Fibroblast of villous mesenchyme (primary cell): ENCODE measurements around the gene MAFF. TPM values are rescaled to one million over a fixed set of nuclear protein-coding genes. Genes with fewer than 3 reads are reported as not detected.
"Not testable (repeated sequence)": the region's sequence is repeated elsewhere in the genome, so short reads cannot be mapped to it uniquely, and the experiment has no call there.

Source experiments
- DNase-seq: peaks from one replicate; pipeline ENCODE4 v3.0.0-alpha.2; 2010; ENCODE audit warnings: low read depth
- H3K4me3 ChIP-seq: 2 replicates; pipeline ENCODE4 v1.5.1; 2011; ENCODE audit warnings: low read depth, mild to moderate bottlenecking, low read length
- CTCF ChIP-seq: IDR thresholded peaks from 2 replicates; pipeline ENCODE4 v1.5.1; 2012; ENCODE audit warnings: low read depth, mild to moderate bottlenecking, low read length; ENCODE audit not compliant: insufficient read depth
- total RNA-seq: library from RNA; depleted of rRNA; stranded (reverse); fragments of >200 nt; gene quantifications from 2 replicates; pipeline ENCODE4 v1.2.3, GENCODE V29; 2012

Gene MAFF
- total RNA-seq, 1 donor, result 19.4 TPM

DNA sequence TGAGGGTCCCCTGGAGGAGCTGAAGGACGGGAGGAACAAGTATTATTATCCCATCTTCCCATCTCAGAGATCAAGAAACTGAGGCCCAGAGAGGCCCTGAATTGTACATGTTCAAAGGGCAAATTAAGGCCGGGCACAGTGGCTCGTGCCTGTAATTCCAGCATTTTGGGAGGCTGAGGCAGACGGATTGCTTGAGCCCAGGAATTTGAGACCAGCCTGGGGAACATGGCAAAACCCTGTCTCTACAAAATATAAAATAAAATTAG lies 28.2 kb upstream of the MAFF start:
- no peak overlapping the region for H3K4me3 ChIP-seq
- no peak for TF ChIP-seq CTCF
- no peak for DNase-seq

- H3K4me3 ChIP-seq, result no peak overlapping the region
- no peak for TF ChIP-seq CTCF
- no peak for DNase-seq
Measured at GRCh38 chr22:38174626-38175025, 27.2 kb upstream of the MAFF start.

- no peak overlapping the region for H3K4me3 ChIP-seq
- no peak for TF ChIP-seq CTCF
- DNase-seq, result no peak
Measured at GRCh38 chr22:38175206-38176118, 26.3 kb upstream of the MAFF start.

DNA sequence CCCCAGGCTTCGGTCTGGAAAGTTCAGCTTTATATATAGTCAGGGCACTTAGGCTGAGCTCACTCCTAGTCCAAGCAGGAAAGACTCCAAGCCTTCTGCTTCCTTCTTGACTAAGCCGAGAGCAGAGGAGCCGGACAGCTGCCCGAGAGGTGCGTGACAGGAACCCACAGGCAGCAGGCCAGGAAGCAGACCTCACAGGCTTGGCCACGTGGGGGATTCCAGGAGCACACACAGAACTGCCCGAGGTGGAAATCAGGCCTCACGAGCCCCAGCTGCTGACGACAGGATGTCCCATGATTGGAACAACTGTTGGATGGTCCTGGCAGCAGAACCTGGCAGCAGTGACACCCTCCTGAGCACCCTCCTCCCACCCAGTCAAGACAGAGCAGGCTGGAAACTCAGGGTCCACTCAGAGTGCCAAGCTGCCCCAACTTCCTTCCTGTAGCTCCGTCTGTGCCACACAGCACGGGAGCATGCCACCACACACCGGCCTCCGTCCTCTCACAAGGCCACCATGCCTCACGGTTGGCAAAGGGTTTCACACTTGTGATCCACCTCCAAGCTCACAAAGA lies 25.5 kb upstream of the MAFF start:
- no peak overlapping the region for H3K4me3 ChIP-seq
- DNase-seq, result peak; percentile 86
- TF ChIP-seq CTCF, result no peak

DNA sequence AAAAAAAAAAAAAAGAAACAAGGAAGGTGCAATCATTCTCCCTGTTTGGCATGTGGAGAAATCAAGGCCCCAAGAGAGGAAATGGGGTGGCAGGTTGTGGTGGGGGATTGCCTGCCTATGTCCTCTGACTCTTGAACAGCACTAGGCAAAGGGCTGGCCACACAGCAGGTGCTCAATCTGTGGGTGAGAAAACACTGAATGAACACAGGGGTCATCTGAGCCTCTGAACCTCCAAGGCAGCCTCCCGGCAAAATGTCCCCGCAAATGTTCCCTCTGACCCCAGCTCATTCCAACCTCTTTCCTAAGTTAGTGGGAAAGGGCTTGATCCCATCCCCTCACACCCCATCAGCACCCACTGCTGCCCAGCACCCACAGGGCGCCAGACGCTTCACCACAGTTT lies 24.8 kb upstream of the MAFF start:
- no peak for DNase-seq
- TF ChIP-seq CTCF, result no peak
- no peak overlapping the region for H3K4me3 ChIP-seq

- DNase-seq, H3K4me3 ChIP-seq: not testable (repeated sequence)
Measured at GRCh38 chr22:38177571-38177925, 24.2 kb upstream of the MAFF start.

GRCh38 chr22:38177926-38178604 lies 23.7 kb upstream of the MAFF start:
- peak; percentile 81 for DNase-seq
- H3K4me3 ChIP-seq, result no peak overlapping the region
- no peak for TF ChIP-seq CTCF

DNA sequence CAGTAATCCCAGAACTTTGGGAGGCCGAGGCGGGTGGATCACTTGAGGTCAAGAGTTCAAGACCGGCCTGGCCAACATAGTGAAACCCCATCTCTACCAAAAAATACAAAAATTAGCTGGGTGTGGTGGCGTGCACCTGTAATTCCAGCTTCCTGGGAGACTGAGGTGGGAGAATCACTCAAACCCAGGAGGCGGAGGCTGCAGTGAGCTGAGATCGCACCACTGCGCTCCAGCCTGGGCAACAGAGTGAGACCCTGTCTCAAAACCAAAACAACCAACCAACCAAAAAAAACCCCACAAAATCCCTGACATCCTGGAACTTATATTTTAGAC lies 23.2 kb upstream of the MAFF start:
- not testable (repeated sequence) for H3K4me3 ChIP-seq, DNase-seq
